ENCODE measurements around the gene KCNJ2.

Gene KCNJ2

GRCh38 chr17:70206361-70207010, 37.2 kb downstream of the KCNJ2 start:
- TF ChIP-seq CTCF (IDR thresholded peaks at IDR 0.05; ENCODE audit: insufficient read depth, low read depth, low read length, missing control alignments), result no peak
- DNase-seq (ENCODE audit: low read depth), result no peak
- no peak overlapping the region for H3K4me3 ChIP-seq (ENCODE audit: low read length)

DNA sequence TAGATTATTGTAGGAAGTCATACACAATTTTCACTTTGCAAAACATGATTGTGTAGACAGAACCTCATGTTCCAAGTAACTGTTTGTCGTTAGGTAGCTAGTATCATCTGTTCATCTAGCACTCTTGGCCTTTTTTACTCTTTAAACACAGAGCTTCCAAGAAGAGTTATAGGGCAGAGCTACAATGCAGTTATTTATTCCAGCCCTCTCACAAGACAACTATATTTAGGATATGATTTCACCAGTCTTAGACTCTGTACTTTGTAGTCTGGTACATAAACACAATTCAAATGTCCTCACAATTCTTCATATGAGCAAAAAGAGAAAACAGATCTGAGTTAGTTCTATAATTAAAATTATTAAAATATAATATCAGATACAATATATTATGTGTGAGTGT, 37.9 kb downstream of the KCNJ2 start:
- no peak for DNase-seq (ENCODE audit: low read depth)
- H3K4me3 ChIP-seq (ENCODE audit: low read length), result no peak overlapping the region
- TF ChIP-seq CTCF (IDR thresholded peaks at IDR 0.05; ENCODE audit: insufficient read depth, low read depth, low read length, missing control alignments), result no peak

GRCh38 chr17:70208080-70208794, 38.9 kb downstream of the KCNJ2 start:
- no peak for DNase-seq (ENCODE audit: low read depth)
- TF ChIP-seq CTCF (IDR thresholded peaks at IDR 0.05; ENCODE audit: insufficient read depth, low read depth, low read length, missing control alignments), result no peak
- H3K4me3 ChIP-seq (ENCODE audit: low read length), result no peak overlapping the region

GRCh38 chr17:70208825-70209555, 39.7 kb downstream of the KCNJ2 start:
- no peak overlapping the region for H3K4me3 ChIP-seq (ENCODE audit: low read length)
- no peak for TF ChIP-seq CTCF (IDR thresholded peaks at IDR 0.05; ENCODE audit: insufficient read depth, low read depth, low read length, missing control alignments)
- no peak for DNase-seq (ENCODE audit: low read depth)

- DNase-seq (ENCODE audit: low read depth), result peak; percentile 46
- no peak overlapping the region for H3K4me3 ChIP-seq (ENCODE audit: low read length)
- no peak for TF ChIP-seq CTCF (IDR thresholded peaks at IDR 0.05; ENCODE audit: insufficient read depth, low read depth, low read length, missing control alignments)
Measured at GRCh38 chr17:70215656-70216055, 46.3 kb downstream of the KCNJ2 start.

DNA sequence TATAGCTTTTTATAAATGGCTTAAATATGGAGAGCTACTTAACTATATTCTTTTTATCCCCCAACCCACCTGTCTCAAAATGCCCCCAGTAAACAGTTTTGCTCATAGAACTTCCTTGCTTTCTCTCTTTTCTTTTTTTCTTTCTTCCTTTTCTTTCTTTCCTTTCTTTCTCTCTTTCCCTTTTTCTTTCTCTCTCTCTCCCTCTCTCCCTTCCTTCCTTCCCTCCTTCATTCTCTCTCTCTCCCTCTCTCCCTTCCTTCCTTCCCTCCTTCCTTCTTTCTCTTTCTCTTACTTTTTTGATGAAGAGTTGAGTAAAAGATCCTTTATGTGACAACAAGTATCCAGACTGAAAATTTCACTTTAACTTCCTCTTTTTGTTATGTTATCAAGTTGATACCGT, 48.2 kb downstream of the KCNJ2 start:
- no peak for TF ChIP-seq CTCF (IDR thresholded peaks at IDR 0.05; ENCODE audit: insufficient read depth, low read depth, low read length, missing control alignments)
- no peak for DNase-seq (ENCODE audit: low read depth)
- H3K4me3 ChIP-seq (ENCODE audit: low read length), result no peak overlapping the region

Measured in epithelial cell of esophagus (primary cell).